ENCODE measurements around the gene DLX2. TPM values are rescaled to one million over a fixed set of nuclear protein-coding genes. Genes with fewer than 3 reads are reported as not detected.

The DLX2 gene
- total and polyA plus RNA-seq, 2 of the 13 experiments (the other 11 are each of a cell fraction or from before 2014, with no cell fraction given), result 0.07 to 0.15 TPM

- TF ChIP-seq NFATC3 (CRISPR knock-in tag; IDR thresholded peaks at IDR 0.05) (peak; percentile 71; the same call in 1 of the 2 replicates), ZBTB7A (CRISPR knock-in tag; IDR thresholded peaks at IDR 0.05) (peak; percentile 90), ZNF737 (CRISPR knock-in tag; IDR thresholded peaks at IDR 0.05; ENCODE audit: borderline replicate concordance) (peak; percentile 86; the same call in 1 of the 2 replicates), KIAA2018 (CRISPR knock-in tag; IDR thresholded peaks at IDR 0.05; ENCODE audit: borderline replicate concordance) (no peak), MTF2 (CRISPR knock-in tag; IDR thresholded peaks at IDR 0.05; ENCODE audit: borderline replicate concordance) (peak; percentile 50; the same call in 1 of the 2 replicates), NFIB (CRISPR knock-in tag; IDR thresholded peaks at IDR 0.05; ENCODE audit: borderline replicate concordance) (no peak), SKI (IDR thresholded peaks at IDR 0.05; ENCODE audit: partially characterized antibody) (no peak), ZSCAN22 (CRISPR knock-in tag; IDR thresholded peaks at IDR 0.05) (no peak), POLR2A (IDR thresholded peaks at IDR 0.05; ENCODE audit: insufficient read depth in 1 of 2, low read depth in 2 of 2, low read length in 2 of 2) (peak in 1 of 2 experiments; percentile 72; a peak in 2 of 4 replicates), ZBTB39 (CRISPR knock-in tag; IDR thresholded peaks at IDR 0.05) (peak; percentile 49; the same call in 1 of the 2 replicates), POLR2AphosphoS2 (IDR thresholded peaks at IDR 0.05; ENCODE audit: low read depth, low read length) (no peak), ZMYM4 (CRISPR knock-in tag; IDR thresholded peaks at IDR 0.05) (peak; percentile 92), KLF11 (CRISPR knock-in tag; IDR thresholded peaks at IDR 0.05) (no peak), ZNF484 (CRISPR knock-in tag; IDR thresholded peaks at IDR 0.05; ENCODE audit: borderline replicate concordance, low read depth) (0 out of 2 replicates have a peak, but pooled peaks have one; percentile 44), RELA (CRISPR knock-in tag; IDR thresholded peaks at IDR 0.05) (0 out of 2 replicates have a peak, but pooled peaks have one; percentile 50), ZBTB8A (CRISPR knock-in tag; IDR thresholded peaks at IDR 0.05; ENCODE audit: borderline replicate concordance, low read depth) (peak; percentile 56)
These were observed at the start of gene DLX2 (continued) for GRCh38 chr2:172102391-172103359.
